Measurements from ENCODE around the gene SDF4.

SDF4 gene, protein sequence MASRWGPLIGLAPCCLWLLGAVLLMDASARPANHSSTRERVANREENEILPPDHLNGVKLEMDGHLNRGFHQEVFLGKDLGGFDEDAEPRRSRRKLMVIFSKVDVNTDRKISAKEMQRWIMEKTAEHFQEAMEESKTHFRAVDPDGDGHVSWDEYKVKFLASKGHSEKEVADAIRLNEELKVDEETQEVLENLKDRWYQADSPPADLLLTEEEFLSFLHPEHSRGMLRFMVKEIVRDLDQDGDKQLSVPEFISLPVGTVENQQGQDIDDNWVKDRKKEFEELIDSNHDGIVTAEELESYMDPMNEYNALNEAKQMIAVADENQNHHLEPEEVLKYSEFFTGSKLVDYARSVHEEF

DNA sequence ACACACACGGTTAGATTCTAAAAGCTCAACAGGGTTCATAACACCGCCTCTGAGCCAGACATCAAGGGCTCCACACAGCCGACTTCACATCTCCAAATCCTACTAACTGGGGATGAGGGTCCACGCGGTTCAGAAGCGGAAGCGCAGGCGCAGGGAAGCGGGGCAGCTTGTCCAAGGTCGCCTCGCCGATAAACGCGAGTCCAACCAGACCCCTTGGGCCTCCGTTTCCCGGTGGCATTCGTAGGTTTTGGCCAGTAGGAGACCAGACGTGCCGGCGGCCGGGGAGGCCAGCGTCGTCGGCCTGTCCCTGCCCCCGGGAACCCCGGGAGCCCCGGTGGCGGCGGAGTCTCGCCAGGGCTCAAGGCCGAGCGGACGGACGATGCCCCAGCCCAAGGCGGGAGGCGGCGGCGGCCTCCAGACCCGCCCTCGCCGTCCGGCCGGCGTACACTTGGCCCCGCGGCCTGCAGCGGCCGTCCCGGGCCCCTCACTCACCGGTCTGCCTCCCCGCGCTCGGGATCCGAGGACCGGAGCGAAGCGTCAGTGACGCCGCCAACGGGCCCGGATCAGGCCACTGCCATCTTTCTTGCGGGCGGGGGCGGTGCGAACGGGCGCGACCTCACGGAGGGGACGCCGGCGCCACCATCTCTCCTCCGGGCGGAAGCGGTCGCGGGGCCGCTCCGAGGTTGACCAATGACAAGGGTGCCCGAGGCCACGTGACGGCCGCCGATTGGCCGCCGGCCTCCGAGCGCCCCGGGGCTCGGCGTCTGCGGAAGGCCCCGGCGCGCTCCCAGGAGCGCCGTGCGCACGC lies at the start of gene SDF4:
Gene SDF4, minus strand, starts transcription at position 602 of the 808 bp plus-strand sequence. CDS start 3,229 bp downstream, outside the sequence.
- DNase-seq = peak; percentile 97 to 98

DNA sequence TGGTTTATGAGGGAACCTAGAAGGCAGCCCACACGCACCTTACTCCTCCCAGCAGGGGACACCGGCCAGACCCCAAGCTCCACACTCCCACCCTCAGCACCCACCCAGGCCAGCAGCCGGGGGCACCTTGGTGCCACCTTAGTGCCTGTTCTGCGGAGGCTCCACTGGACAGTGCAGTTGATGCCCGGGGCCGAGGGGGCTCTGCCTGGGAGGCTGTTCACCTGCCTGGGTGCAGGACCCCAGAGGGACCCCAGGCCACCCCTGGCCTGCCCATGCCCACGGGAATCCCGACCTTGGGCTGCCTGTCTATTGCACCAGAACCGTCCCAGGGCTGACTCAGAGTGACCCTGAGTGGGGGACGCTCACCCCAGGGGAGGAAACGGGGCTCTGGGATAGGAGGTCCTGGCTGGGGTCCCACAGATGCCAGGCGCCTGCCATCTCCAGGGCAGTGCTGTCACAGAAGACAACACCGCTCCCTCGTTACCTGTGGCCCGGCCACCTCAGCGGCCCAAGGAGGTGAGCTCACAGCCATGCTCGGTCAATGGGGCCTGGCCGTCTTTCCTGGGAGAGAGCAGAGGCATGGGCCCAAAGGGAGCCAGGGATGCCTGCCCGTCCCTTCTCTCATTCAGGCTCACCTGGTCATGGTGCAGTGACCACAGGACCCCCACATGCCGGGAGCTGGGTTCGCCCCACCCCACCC lies 49.1 kb upstream of the SDF4 start:
- DNase-seq = no peak

DNA sequence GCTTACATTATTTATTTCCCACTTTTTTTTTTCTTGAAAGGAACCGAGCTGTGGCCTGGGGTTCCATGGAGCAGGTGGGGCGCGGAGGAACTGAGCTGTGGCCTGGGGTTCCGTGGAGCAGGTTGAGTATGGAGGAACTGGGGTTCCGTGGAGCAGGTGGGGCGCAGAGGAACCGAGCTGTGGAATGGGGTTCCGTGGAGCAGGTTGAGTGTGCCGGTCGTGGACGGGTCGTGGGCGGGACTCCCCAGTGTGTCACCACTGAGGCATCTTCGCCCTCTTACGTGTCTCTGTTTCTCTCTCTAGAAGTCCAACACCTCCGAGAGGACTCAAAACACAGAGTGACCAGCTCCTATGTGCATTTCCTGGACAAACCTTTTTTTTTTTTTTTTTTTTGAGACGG lies 47.2 kb upstream of the SDF4 start:
- DNase-seq = no peak

DNA sequence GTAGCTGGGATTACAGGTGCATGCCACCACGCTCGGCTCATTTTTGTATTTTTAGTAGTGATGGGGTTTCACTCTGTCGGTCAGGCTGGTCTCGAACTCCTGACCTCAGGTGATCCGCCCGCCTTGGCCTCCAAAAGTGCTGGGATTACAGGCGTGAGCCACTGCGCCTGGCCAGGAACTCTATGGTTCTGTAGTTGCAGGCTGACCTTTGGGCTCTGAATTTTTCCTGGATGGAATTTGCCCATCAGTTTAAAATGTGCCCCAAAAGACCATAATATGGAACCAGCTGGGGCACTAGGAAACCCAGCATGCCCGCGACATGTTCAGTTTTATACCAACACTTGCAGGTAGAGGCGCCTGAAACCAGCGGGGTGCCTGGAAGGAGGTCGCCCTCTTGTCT lies 46.8 kb upstream of the SDF4 start:
- no peak for DNase-seq

DNA sequence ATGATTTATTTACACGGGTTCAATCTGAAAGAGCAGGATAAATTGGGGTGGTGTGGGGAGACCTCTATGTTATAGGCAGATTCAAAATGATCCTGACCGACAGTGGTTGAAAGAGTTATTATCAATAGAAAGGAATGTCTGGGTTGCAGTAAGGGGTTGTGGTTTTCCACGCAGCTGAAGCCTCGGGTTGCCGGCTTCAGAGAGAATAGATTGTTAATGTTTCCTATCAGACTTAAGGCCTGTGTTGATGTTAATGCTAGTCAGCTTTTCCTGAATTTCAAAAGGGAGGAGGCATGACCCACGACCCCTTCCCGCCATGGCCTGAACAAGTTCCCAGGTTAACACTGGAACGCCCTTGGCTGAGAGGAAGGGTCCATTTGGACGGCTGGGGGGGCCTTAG lies 44.0 kb upstream of the SDF4 start:
- no peak for DNase-seq

DNA sequence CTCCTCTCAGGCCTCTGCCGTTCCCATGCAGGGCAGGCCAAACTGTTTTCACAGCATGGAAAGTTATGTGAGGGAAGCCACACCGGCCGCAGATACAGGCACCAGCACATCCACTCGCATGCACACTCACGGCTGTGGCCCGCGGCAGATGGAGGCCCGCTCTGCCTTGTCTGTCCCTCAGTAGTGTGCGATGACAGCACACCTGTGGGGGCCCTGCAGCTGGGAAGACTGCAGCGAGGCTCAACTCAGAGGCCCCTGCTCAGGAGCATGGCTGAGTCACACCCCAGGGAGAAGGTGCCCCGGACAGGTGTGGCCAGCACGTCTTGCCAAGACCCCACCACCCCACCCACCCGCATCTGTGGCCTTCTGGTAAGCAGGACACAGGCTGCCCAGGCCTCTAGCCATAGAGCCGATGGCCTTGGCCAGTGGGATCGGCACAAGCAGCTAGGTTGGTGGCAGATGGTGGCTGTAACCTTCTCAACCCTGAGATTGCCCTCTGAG lies 43.2 kb upstream of the SDF4 start:
- DNase-seq = no peak

DNA sequence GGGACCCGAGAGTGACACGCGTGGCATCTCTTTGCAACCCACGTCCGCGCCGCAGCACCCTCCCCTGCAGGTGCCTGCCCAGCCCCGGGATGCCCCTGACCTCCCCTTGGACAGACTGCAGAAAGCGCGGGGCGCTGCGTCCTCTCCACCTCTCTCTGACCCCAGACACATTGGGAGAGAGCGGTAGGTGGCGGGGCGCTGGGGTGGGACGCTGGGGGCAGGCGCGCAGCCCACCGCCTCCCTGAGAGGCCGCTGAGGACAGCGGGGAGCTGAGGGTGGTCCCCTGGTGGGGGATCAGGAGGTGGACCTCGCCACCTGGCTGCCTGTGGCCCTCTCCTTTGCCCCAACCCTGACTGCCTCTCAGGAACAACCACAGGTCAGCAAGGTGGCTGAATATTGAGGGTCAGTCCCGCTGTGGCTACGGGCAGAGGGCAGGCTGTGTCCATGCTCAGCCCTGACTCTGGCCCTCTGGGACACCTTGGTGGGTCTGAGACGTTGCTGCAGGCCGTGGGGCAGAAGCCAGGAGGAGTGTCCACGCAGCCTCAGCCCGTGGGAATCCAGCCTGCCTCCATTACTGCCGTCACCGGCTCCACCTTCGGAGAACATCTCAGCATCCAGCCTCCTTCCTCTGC lies 42.6 kb upstream of the SDF4 start:
- DNase-seq = no peak

DNA sequence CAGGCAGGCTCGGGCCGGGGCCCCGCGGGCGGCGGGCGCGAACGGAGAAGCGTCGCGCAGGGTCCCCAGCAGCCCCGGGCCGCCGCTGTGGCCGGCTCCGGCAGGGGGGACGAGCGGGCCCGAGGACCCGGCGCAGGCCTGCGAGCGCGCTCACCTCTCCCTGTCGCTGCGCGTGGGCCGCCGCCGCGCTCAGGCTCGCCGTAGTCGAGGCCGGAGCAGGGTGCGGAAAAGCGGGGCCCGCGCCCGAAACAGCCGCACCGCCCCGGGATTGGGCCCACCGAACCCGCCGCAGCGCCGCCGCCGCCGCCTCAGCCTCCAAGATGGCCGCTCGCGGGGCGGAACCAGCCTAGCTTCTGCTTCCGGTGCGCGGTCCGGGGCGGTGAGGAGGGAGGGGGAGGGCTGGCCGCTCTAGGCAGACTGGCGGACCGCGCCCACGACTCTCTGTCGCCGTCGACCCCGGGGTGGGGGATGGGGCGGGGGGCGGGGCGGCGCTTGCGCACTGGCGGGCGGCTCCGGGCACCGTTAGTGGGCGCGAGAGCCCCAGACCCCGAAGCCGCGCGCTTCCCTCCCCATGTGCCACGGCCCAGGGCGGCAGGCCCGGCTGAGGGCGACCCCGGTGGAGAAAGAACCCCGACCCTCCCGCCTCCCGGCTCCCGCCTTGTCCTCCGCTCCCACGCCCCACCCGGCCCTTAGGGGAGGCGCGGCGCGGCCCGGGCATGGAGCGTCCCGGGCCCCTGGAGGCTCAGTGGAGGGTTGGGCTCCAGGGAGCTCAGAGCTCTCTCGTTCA lies 41.9 kb upstream of the SDF4 start, which contains the start of gene UBE2J2:
Gene UBE2J2, minus strand, starts transcription at position 343 of the 787 bp plus-strand sequence. CDS start 5,862 bp downstream, outside the sequence.
- peak; percentile 92 to 94 for DNase-seq

DNA sequence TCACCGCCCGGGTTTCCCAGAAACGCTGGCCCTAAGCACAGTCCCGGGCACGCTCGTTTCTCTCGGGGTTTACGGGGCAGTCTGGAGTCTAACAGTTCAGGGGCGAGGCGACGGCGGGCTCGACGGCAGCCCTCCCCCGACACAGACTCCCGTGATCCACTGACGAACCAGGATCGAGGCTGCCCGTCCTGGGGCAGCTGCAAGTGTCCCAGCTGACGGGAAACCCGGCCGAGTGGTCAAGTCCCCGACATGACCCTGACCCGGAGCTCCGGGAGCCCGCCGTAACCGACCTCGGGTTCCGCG lies 41.4 kb upstream of the SDF4 start:
- DNase-seq = no peak

DNA sequence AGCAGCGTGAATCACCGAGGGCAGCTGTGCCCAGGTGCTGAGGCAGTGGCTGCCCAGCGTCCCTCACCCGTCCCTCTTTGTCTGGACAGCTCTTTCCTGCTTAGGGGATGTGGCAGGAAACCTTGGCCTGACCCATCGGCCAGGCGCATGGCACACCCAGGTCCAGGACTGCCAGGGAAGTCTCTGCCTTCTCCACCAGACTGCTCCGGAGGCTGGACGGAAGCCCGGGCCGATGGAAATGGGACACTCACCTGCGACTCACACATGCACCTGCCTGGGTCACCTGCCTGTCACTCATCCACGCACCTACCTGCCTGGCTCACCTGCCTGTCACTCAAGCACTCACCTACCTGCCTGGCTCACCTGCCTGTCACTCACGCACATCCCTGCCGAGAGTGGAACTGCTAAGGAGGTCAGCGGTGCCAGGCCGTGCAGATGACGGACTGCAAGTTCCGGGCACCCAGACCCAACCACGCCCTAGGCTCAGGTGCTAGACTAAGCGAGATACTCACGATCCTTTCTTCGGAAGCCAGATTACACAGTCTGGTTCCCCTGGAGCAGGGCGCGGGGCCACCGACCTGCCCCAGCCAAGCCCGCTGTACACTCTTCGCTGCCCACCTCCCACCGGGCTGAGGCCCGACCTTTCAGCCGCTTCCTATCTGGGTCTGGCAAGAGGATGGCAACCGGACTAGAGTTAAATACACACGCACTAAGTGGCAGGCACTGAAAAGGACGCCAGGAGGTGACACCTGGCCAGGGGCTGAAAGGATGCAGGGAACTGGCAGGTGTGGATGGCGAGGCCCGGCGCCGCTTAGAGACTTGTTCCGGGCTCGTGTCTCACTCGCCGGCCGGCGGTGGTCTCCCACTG lies 40.8 kb upstream of the SDF4 start:
- no peak for DNase-seq

DNA sequence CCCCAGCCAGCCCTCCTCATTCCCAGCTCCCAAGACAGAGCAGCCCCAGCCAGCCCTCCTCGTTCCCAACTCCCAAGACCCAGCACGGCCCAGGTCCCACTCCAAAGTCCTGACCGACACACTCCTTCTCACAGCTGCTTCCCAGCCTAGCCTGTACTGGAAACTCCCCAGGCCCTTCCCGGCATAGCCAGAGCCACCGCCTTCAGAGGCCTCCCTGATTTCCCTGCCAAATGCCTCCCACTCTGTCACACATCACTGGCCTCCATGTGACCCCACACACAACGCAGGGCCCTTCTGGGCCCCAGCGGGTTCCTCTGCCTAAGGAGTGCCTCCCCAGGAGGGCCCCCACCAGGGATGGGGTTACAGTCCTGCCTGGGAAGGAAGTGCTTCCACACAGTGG lies 39.0 kb upstream of the SDF4 start:
- DNase-seq = no peak

DNA sequence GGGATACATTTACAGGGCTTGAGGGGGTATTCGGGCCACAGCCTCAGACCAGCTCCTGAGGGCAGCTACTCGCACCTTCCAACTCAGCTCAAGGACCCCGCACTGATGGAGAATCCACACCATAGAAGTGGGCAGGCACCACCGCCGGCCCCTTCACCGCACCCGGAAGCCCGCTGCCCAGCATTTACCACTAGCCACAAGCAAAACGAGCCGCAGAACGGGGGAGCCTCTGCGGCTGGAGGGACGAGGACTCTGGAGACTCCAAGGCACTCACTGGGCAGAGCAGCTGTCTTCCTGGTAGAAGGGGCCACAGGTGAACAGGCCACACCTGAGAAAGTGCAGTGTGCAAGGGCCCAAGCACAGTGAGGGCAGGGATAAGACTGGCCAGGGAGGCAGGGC lies 36.5 kb upstream of the SDF4 start:
- DNase-seq = no peak

DNA sequence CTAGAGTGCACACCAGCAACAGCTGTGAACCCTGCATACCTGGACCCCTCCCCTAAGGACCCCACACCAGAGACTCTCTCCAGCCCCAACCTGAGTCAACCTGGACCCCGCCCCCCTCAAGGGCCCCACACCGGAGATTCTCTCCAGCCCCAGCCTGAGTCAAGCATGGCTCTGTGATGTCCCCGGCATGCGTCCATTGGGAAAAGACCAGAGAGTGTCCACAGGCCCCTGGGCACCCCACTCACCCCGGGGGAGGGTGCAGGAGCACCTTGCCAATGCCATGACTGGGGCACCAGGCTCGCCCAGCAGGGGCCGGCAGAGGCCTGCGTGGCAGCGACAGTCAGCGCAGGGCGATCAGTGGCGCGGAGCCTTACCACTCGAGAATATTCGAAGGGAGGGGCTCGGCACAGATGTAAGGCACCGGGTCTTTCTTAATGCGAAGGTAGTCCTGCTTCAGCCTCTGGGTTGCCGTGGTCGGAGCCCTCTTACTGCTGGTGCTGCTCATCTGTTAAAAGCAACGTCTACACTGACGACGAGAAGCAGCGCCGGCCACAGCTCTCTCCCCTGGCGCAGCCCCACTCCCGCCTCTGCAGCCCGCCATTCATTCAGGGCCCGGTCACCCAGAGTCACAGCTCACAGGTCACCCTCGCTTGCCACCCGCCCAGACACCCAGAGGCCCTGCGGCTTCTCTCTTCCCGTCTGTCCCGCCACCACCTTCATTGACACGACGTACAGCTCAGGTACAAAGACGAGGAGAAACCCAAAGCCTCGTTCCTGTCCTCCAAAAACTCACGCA lies 35.9 kb upstream of the SDF4 start:
- DNase-seq = no peak

DNA sequence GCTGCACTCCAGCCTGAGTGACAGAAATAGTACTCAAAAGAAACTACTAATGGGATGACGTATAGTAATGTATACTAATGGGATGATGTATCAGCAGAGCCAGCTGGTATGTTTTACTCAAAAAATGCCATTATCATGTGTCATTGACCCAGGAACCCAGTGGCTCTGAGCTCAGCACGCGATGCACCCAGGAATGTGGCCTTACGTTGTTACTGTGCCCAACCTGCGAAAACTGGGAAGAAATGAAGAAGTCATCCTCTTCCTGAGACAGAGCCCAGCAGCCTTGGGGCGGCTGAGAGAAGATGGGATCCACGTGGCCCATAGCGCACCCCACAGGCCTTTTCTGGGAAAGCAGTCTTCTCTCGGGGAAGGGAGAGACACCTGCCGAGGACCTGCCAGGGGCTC lies 33.1 kb upstream of the SDF4 start:
- DNase-seq = peak in 1 of 2 donors; percentile 30

DNA sequence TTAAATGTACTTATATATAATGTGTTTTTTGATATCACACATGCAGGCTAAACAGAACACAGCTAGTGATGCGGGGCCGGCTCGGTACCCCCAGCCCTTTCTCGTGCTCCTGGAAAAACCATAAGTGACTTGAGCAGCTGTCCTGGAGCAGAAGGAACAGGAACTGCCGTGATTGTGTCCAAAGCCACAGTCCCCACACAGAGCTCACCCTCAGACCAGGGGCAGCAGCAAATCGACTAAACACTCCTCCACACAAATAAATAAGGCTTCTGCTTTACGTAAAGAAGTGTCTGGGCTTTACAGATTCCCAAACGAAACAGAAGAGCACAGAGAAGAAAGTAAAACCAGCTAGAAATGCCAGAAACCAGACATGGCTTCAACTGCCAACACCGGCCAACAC lies 32.2 kb upstream of the SDF4 start:
- no peak for DNase-seq

DNA sequence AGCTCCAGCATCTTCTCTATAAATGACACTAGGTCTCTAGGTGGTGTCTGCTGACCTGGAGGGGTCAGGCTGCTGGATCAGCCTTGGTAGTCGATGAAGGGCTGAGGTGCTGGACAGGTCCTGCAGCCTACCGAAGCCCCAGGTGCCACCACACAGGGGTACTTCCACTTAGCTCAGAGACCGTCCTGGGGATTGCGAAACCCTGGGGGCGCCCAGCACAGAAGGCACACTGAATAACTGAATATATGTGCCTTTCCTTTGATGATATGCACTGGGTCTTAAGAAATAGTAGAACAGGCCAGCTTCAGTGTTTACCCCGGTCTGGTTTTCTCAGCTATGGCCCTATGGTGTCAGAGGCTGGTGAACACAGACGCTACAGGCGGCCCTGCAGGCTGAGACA lies 31.0 kb upstream of the SDF4 start:
- DNase-seq = no peak

DNA sequence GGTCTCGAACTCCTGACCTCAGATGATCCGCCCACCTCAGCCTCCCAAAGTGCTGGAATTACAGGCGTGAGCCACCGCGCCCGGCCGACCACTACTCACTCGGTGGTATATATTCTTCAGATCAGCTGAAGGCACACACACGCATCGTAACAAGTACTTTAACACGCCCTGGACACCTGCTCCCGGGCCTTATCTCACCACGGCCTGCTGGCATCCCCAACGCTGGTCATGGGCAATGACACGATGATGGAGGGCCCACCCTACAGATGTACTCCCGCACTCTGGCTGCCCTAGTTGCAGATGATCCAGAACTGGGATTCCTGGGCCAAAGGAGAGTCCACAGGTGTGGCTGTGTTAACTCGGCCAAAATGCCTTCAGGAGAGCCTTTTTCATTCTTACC lies 30.3 kb upstream of the SDF4 start:
- DNase-seq = no peak

DNA sequence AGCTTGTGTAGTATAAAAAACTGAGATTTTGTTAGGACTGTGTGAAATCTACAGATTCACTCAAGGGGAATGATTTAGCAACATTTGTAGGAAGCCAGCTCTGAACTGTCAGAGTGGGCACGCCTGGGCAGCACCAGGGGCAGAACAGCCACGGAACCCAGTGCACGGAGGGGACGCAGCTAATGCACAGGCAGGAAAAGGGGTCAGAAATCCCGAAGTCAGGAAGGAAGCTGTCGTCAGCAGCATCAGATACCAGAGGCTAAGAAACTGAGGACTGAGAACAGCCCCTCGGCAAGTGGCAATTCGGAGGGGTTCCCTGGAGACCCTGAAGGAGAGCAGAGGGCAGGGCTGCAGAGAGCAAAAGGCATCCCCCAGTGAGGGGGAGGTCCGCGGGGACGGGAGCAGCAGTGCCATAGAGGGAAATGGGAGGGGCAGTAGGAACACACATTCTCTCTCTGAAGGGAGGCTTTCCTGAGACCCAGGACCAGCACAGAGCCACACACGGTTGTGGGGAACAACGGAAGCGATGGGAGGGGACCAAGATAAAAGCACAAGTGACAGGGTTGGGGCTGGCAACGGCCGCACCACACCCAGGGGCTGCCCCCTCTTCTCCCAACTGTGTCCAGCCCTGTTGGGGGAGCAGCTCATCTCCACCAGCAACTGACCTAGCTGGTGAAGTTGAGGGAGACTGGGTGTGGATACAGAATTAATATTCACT lies 29.2 kb upstream of the SDF4 start:
- DNase-seq = no peak

DNA sequence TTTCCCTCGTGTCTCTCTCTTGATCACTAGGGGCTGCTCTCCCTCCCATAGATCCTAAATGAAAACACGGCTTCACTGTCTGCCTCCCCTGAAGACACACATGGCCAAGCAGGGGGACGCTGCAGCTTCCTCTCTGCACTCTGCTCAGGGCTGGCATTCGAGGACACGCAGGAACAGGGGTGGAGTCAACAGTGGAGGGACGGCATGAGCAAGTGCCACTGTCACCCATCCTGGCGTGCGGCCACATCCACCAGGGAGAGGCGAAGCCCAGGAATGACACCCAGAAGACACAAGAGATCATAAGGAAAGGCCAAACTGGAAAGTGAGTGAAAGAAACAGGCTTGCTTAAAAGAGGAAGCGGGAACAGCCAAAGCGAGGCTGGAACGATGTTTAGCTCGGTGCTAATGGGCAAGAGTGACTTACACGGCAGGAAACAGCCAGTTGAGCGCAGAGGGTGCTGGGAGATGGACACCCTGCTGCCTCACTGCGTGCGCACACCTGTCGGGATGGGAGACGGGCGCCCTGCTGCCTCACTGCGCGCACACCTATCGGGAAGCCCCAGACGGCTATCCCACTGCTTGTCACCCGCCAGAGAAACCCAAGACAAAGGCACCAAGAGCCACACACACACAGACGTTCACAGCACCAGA lies 28.3 kb upstream of the SDF4 start:
- no peak for DNase-seq

Data from CD4-positive, alpha-beta T cell treated with Interferon alpha-2 for 1 hour (primary cell).